T47D (cell line): ENCODE data around the gene CTNNA1.
"Not testable (repeated sequence)": the region's sequence is repeated elsewhere in the genome, so short reads cannot be mapped to it uniquely, and the experiment has no call there.

Experiments used
- DNase-seq, 2 experiments: peaks; one replicate each; pipeline versions ENCODE4 v3.0.0 to v3.0.0-alpha.2; 2011 to 2012; ENCODE audit warnings: low read depth in 1 of 2, low spot score in 1 of 2
- JUND ChIP-seq: IDR thresholded peaks from 2 replicates; pipeline ENCODE4 v1.6.1; 2012; ENCODE audit warnings: low read depth
- in situ Hi-C: cut with HindIII; loops from 2 replicates; pipeline ENCODE4 v1.10.0; 2016; ENCODE audit warnings: low sequenced_read_pairs, low pct_unique_long_range_greater_than_20kb

CTNNA1 gene

DNA sequence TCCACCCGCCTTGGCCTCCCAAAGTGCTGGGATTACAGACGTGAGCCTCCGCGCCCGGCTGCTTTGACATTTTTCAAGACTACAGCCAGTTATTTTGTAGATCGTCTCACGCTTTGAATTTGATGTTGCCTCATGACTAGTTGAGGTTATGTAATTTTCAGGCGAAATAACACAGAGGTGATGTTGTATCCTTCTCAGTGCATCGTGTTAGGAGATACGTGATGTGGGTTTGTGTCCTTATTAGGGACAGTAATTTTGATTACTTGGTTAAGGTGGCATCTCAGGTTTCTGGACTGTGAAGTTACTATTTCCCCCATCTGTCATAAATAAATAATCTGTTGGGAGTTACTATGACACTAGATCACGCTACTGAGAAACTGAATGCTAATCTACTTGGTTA lies 25.0 kb downstream of the CTNNA1 start:
- TF ChIP-seq JUND = no peak
- in situ Hi-C loops = no loop called here
- DNase-seq = no peak

DNA sequence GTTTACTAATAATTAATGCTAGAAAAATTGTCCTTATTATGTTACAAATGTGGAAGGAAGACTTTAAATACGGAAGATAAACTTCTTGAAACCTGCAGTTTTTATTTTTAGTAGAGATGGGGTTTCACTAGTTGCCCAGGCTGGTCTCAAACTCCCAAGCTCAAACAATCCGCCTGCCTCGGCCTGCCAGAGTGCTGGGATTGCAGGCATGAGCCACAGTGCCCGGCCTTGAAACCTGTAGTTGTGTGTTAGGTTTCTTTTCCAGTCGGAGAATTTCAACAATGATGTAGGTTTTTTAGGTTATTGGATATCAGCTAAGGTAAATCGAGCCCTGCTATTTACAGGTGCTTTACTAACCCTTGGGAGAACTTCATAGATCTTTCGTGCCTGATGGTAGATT lies 30.8 kb downstream of the CTNNA1 start:
- no peak for DNase-seq

DNA sequence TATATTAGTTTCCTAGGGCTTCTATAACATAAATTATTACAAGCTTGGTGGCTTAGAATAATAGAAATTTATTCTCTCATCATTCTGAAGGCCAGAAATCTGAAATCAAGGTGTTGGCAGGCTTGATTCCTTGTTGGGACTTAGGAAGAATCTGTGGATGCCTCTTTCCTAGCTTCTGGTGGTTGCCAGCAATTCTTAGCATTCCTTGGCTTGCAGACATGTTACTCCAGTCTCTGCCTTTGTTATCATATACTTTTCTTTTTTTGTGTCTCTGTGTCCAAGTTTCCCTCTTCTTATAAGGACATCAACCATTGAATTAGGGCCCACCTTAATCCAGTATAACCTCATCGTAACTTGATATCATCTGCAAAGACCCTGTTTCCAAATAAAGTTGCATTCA lies 31.4 kb downstream of the CTNNA1 start:
- DNase-seq = peak; percentile 20 to 23
- TF ChIP-seq JUND = no peak
- in situ Hi-C loops = no loop called here

More for the DNA sequence above, 30.8 kb downstream of the CTNNA1 start:
- in situ Hi-C loops = no loop called here
- TF ChIP-seq JUND = no peak

DNA sequence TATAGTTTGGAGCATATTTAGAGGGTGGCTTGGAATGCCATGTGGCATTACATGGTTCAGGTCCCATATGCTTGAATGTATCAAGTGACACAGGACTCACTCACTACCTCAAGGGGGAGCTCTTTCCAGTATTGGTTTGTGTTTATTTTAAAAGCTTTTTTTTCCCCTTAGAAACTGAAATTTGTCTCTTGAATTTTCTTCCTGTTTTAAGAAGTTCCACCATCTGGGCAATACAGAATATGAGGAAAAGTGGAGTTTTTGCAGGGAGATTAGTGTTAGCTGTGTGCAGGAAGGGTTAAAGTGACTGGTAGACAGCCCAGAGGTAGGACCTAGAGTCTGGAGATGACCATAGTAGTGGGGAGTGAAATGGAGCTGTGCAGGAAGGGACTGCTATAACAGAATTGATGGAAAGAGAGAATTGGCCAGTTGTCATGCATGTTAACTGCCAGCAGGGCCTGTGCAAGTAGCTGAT lies 36.6 kb downstream of the CTNNA1 start:
- DNase-seq = peak in 1 of 2 experiments; percentile 56
- in situ Hi-C loops = no loop called here
- no peak for TF ChIP-seq JUND

DNA sequence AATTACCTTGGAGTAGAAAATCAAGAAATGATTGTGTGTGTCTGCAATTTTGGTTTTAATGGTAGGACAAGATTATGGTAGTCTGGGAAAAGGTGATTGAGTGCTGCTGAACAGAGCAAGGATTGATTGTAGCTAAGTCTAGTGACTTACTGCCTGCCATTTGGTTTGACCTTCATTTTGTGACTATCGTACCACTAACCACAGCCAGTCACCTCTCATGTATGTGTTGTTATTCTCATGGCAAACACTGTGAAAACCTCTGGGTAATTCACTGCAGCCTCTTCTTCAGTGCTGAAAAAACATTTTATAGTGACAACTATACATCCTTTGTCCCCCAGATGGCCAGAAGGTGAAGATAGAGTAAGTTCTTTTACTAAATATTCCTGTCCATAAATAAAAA lies 37.5 kb downstream of the CTNNA1 start:
- no peak for DNase-seq
- TF ChIP-seq JUND = no peak
- in situ Hi-C loops = no loop called here

DNA sequence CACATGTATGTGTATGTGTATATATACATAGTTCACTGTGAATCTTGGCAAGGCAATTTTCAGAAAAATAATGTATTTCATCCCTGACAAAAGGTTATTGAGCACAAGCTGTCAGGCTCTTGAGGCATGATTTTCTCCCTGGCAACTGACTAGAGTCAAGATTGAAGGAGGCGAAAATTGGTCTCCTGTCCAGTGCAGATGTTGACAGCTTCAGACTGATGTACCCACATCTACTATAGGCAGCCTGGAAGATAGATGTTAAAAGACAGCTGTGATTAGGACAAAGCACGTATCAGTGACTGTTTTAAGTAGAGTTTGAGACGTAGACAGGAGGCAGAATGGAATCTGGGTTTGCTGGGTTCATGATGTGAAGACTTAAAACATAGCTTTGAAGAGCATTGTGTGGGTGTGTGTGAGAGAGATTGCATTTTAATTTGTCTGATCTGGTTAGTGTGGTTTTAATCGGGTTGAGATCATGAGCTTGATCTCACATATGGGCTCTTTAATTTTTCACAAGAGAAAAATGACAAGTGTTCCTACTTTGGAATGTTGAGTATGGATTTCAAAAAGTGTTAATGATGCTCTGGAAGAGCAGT lies 39.1 kb downstream of the CTNNA1 start:
- in situ Hi-C loops = no loop called here
- TF ChIP-seq JUND = no peak
- no peak for DNase-seq

DNA sequence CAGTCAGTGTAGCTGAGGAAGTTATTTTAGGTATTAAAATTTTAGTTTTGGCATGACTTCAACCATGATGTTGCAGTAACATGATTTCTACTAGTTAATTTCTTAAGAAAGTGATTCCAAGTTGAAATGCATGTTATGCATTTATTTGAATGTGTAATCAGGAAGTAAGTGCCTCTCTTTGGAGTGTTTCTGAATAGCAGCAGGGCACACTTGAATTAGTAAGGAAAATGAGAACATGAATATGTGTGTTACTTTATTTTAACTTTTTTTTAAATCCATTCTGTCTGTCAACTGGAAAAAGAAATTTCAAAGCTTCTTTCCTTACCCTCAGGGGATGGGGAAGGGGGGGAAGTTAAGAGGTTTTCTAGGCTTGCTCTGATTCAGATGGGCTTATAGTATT lies 40.4 kb downstream of the CTNNA1 start:
- in situ Hi-C loops = no loop called here
- TF ChIP-seq JUND = no peak
- DNase-seq = no peak

DNA sequence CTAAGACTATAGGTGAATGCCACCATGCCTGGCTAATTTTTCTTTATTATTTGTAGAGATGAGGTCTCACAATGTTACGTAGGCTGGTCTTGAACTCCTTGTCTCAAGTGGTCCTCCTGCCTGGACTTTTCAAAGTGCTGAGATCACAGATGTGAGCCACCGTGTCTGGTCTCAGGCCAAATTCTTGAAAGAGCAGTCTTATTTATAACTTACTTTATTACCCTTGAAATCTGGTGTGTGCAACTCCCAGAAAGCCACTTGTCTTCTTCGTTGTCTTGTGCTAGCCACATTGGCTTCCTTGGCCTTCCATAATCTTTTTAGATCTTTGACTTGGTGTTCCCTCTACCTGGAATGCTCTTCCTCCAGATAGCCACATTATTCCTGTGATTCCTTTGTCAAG lies 50.1 kb downstream of the CTNNA1 start:
- no peak for DNase-seq
- in situ Hi-C loops = no loop called here
- TF ChIP-seq JUND = no peak

DNA sequence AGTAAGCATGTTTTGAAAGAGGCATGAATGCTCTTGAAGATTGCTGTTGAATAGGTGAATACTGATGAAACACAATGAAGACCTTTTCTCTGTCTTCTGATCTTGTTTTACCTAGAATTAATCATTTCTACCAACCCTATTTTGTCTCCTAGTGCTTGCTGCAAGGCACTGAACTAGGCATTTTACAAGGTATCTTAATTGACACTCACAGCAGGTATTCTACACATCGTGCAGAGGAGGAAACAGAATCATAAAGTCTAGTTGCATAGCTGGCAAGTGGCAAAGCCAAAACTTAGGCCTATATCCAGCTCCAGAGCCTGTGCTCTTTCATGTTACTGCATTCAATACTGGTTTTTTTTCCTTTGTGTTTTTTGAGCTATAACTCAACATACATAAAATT lies 50.7 kb downstream of the CTNNA1 start:
- no peak for TF ChIP-seq JUND
- no peak for DNase-seq
- in situ Hi-C loops = no loop called here

DNA sequence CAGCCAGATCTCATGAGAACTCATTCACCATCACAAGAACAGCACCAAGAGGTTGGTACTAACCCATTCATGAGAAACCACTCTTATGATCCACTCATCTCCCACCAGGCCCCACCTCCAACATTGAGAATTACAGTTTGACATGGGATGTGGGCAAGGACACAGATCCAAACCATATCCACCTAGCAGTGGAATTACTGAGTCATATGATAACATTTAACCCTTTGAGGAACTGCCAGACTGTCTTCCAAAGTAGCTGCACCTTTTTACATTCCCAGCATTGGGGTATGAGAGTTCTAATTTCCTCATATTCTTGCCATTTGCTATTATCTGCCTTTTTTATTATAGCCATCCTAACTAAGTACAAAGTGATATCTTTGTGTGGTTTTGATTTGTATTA lies 51.9 kb downstream of the CTNNA1 start:
- TF ChIP-seq JUND = no peak
- no peak for DNase-seq
- in situ Hi-C loops = no loop called here

DNA sequence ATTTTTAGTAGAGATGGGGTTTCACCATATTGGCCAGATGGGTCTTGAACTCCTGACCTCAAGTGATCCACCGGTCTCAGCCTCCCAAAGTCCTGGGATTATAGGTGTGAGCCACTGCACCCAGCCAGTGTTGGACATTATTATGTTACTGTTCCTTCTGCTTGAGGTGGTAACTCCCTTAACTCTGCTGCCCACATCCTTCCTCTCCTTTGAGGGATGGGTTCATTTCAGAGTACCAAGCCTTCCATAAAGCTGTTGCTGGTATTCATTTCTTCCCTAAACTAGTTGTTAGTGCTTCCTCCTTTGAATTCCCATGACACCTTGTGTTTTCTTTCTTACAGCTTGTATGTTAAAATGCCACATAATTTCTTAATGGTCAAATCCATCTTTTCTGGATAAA lies 54.0 kb downstream of the CTNNA1 start:
- DNase-seq = no peak
- in situ Hi-C loops = no loop called here
- no peak for TF ChIP-seq JUND

DNA sequence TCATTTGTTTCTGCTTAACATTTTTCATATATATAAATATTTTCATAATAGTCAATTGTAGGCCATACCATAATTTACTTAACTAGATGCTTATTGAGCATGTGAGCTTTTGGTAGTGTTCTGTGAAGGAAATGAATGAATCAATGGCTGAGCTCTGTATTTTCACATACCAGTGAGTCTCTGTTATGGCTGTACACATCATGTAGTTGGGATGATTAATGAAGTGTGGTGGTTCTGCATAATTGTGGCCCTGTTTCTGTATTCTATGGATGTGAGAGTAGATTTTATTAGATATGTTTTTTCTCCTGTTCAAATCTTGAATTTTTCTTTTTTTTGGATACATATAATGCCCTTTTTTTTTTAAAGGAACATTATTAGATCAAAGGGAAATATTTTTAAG lies 56.2 kb downstream of the CTNNA1 start:
- no peak for DNase-seq
- in situ Hi-C loops = no loop called here
- no peak for TF ChIP-seq JUND

DNA sequence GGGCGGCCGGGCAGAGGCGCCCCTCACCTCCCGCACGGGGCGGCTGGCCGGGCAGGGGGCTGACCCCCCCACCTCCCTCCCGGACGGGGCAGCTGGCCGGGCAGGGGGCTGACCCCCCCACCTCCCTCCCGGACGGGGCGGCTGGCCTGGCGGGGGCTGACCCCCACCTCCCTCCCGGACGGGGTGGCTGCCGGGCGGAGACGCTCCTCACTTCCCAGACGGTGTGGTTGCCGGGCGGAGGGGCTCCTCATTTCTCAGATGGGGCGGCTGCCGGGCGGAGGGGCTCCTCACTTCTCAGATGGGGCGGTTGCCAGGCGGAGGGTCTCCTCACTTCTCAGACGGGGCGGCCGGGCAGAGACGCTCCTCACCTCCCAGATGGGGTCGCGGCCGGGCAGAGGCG lies 57.6 kb downstream of the CTNNA1 start:
- in situ Hi-C loops, DNase-seq: not testable (repeated sequence)

DNA sequence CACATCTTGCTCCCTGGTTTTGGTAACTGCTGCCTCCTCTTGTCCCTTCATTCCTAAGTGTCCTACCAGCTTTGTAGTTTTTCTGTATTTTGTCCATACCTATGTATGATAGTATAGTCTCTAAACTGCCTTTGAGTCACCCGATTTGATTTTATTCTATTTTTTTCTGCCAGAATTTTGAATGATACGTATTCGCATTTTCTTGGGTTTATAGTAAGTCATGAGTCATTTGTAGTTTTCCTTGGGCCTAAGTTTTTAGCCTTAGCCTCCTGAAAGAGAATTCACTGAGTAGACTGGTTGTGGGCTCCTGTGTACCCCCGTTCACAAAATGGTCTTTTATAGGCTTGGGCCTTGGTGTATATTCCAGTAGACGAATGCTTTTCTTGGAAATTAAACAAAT lies 62.3 kb downstream of the CTNNA1 start:
- DNase-seq = no peak
- in situ Hi-C loops = no loop called here
- TF ChIP-seq JUND = no peak

DNA sequence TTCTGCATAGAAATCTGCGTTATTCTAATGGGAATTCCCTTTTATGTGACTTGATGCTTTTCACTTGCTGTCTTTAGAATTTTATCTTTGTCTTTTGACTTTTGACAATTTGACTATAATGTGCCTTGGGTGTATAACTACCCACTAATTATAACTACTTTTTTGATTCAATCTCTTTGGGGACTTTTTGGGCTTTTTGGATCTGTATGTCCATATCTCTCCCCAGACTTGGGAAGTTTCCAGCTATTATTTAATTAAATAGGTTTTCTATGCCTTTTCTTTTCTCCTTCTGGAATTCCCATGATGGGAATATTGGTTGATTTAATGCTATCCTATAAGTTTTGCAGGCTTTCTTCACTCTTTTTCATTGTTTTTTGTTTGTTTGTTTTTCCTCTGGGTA lies 64.0 kb downstream of the CTNNA1 start:
- no peak for DNase-seq
- in situ Hi-C loops = no loop called here
- no peak for TF ChIP-seq JUND
